Tibial artery (tissue), 4 donors: ENCODE measurements around the gene ANKRD34A.
A peak's percentile ranks its signal among the peaks of the same experiment; 100 is the strongest.

ENCODE experiments used
- DNase-seq, 2 donors: peaks; one replicate each; pipeline ENCODE4 v3.0.0-alpha.2; 2019
- H3K27ac ChIP-seq, 2 donors: fragments of 200-600 bp; sonication (generic) in 1 of 2; 1 replicate in 1 of 2; 2 replicates in 1 of 2; pipeline ENCODE4 v1.5.1; 2018 to 2019; ENCODE audit warnings: mild to moderate bottlenecking in 1 of 2
- H3K27me3 ChIP-seq, 2 donors: fragments of 200-600 bp; sonication (generic) in 1 of 2; one replicate each; pipeline versions ENCODE4 v1.5.1 to v1.6.0; 2016 to 2019
- H3K36me3 ChIP-seq, 3 donors: fragments of 200-600 bp; sonication (generic) in 2 of 3; one replicate each; pipeline ENCODE4 v1.5.1; 2016 to 2019; ENCODE audit warnings: mild to moderate bottlenecking in 2 of 3
- H3K4me1 ChIP-seq, 4 donors: fragments of 200-600 bp; sonication (generic) in 2 of 4; 1 replicate in 3 of 4; 2 replicates in 1 of 4; pipeline ENCODE4 v1.5.1; 2016 to 2019
- H3K4me3 ChIP-seq, 2 donors: fragments of 200-600 bp; sonication (generic) in 1 of 2; 1 replicate in 1 of 2; 2 replicates in 1 of 2; pipeline ENCODE4 v1.5.1; 2018 to 2019; ENCODE audit warnings: mild to moderate bottlenecking in 2 of 2
- H3K9me3 ChIP-seq, 3 donors: fragments of 200-600 bp; sonication (generic) in 1 of 3; one replicate each; pipeline ENCODE4 v1.5.1; 2016 to 2019
- CTCF ChIP-seq, 2 experiments: fragments of 200-600 bp in 1 of 2; fragments of 450-650 bp in 1 of 2; IDR thresholded peaks; one replicate each; pipeline ENCODE4 v1.5.1; 2017 to 2019; ENCODE audit warnings: antibody characterized with exemption in 2 of 2, mild to moderate bottlenecking in 1 of 2, moderate library complexity in 1 of 2
- intact Hi-C: fragments of 100-400 bp; cut with DNase I; formaldehyde crosslinking; loops from one replicate; pipeline ENCODE4 v1.15.0; 2023; ENCODE audit warnings: low total_unique reads

ANKRD34A gene

DNA sequence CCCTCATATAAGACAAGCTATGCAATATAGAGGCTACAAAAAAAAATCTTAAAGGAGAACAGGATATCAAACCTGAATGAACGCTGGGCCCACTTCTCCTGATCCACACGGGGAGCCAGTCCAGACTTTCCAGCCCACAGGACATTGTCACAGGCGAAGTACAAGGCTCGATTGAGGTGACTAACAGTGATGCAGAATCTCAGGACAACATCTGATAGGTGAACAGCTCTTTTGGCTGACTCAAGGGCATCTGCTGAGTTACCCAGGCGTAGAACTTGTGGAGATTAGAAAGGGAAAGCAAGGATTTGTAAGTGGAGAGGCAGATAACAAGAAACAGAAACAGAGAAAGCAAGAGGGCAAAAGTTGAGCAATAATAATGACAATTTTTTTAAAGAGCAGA lies 47.6 kb downstream of the ANKRD34A start:
- Histone ChIP-seq H3K36me3 (peaks cover 36 to 46% (median 38%) of the 10 kb centered on the region in 3 donors), H3K4me3 (no peak overlapping the region), H3K27me3 (no peaks in the 10 kb centered on the region), H3K4me1 (peaks cover 0 to 26% (median 22%) of the 10 kb centered on the region in 4 donors), H3K9me3 (no peaks in the 10 kb centered on the region), H3K27ac (peak overlapping the region in 1 of 2 donors; percentile 88)
- intact Hi-C loops: loop anchor here (5.0 to 10.0 kb wide), 2 partner anchors 48 to 96 kb away; partner anchors contain the start of genes ANKRD34A and POLR3GL
- DNase-seq: no peak
- TF ChIP-seq CTCF (IDR thresholded peaks at IDR 0.05): no peak

DNA sequence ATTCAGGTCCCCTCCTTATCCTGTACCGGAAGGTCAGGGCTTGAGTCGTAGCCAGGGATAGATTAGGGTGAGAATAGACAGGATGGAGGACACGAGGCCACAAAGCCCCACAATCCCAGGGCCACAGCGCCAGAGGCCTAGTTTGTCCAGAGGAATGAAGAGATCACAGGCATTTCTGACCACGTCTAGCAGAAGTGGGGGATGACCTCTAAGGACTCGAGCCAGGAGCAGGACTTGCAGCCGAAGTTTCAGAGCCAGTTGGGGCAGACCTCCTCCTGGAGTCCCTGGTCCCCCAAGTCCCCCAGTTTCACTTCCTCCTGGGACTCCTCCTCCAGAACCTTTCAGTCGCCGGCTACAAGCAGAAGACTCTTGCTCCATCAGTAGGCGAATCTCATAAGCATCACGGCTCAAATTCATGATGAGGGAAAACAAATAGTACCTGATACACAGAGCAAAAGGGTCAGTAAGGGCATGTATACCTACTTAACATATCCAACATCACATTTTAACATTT lies 52.2 kb downstream of the ANKRD34A start:
- no peak for DNase-seq
- Histone ChIP-seq H3K4me3 (no peak overlapping the region), H3K36me3 (peaks cover 48 to 55% (median 49%) of the 10 kb centered on the region in 3 donors), H3K4me1 (peaks cover 0 to 33% (median 12%) of the 10 kb centered on the region in 4 donors), H3K27me3 (no peaks in the 10 kb centered on the region), H3K9me3 (no peaks in the 10 kb centered on the region), H3K27ac (no peak overlapping the region)
- intact Hi-C loops: loop anchor here (5.0 to 10.0 kb wide), 2 partner anchors 53 to 65 kb away; partner anchors contain the start of genes ANKRD34A, NUDT17 and POLR3GL
- no peak for TF ChIP-seq CTCF (IDR thresholded peaks at IDR 0.05)
